ENCODE data around the gene HEG1.
"Not testable (repeated sequence)": the region's sequence is repeated elsewhere in the genome, so short reads cannot be mapped to it uniquely, and the experiment has no call there.

HEG1 gene

GRCh38 chr3:124964387-124964786, 91.4 kb downstream of the HEG1 start:
- Histone ChIP-seq H3K27ac (ENCODE audit: low read depth, low read length) (no peak overlapping the region), H3K9me3 (ENCODE audit: control insufficient read depth, insufficient read depth, low read depth, low read length) (no peaks in the 10 kb centered on the region), H3K36me3 (ENCODE audit: control insufficient read depth, insufficient read depth, low read length) (peaks cover 2% of the 10 kb centered on the region; the same call in 1 of the 2 replicates), H3K9ac (ENCODE audit: low read length) (no peak overlapping the region), H3K4me1 (ENCODE audit: control insufficient read depth, insufficient read depth, low read length) (no peaks in the 10 kb centered on the region), H3K27me3 (ENCODE audit: control insufficient read depth, insufficient read depth, low read length) (no peaks in the 10 kb centered on the region), H3K4me3 (ENCODE audit: low read depth, low read length) (no peak overlapping the region)

- Histone ChIP-seq H3K4me1 (ENCODE audit: control insufficient read depth, insufficient read depth, low read length) (no peaks in the 10 kb centered on the region), H3K4me3 (ENCODE audit: low read depth, low read length) (no peak overlapping the region), H3K36me3 (ENCODE audit: control insufficient read depth, insufficient read depth, low read length) (no peaks in the 10 kb centered on the region), H3K9ac (ENCODE audit: low read length) (no peak overlapping the region), H3K27ac (ENCODE audit: low read depth, low read length) (no peak overlapping the region), H3K9me3 (ENCODE audit: control insufficient read depth, insufficient read depth, low read depth, low read length) (no peaks in the 10 kb centered on the region), H3K27me3 (ENCODE audit: control insufficient read depth, insufficient read depth, low read length) (no peaks in the 10 kb centered on the region)
Observed at GRCh38 chr3:124963755-124964154, 92.0 kb downstream of the HEG1 start.

- Histone ChIP-seq H3K27ac (ENCODE audit: low read depth, low read length) (no peak overlapping the region), H3K4me1 (ENCODE audit: control insufficient read depth, insufficient read depth, low read length) (no peaks in the 10 kb centered on the region), H3K27me3 (ENCODE audit: control insufficient read depth, insufficient read depth, low read length) (no peaks in the 10 kb centered on the region), H3K9ac (ENCODE audit: low read length) (no peak overlapping the region), H3K9me3 (ENCODE audit: control insufficient read depth, insufficient read depth, low read depth, low read length) (no peaks in the 10 kb centered on the region), H3K4me3 (ENCODE audit: low read depth, low read length) (no peak overlapping the region), H3K36me3 (ENCODE audit: control insufficient read depth, insufficient read depth, low read length) (no peaks in the 10 kb centered on the region)
Observed at GRCh38 chr3:124962403-124962940, 93.3 kb downstream of the HEG1 start.

- H3K4me1 ChIP-seq (ENCODE audit: control insufficient read depth, insufficient read depth, low read length) = no peaks in the 10 kb centered on the region
- no peak overlapping the region for H3K4me3 ChIP-seq (ENCODE audit: low read depth, low read length)
- H3K9ac ChIP-seq (ENCODE audit: low read length) = no peak overlapping the region
- H3K27me3 ChIP-seq (ENCODE audit: control insufficient read depth, insufficient read depth, low read length) = no peaks in the 10 kb centered on the region
- H3K27ac ChIP-seq (ENCODE audit: low read depth, low read length) = no peak overlapping the region
- H3K9me3 ChIP-seq (ENCODE audit: control insufficient read depth, insufficient read depth, low read depth, low read length) = no peaks in the 10 kb centered on the region
- H3K36me3 ChIP-seq (ENCODE audit: control insufficient read depth, insufficient read depth, low read length) = no peaks in the 10 kb centered on the region
Observed at GRCh38 chr3:124960698-124961097, 95.1 kb downstream of the HEG1 start.

GRCh38 chr3:124960105-124960504, 95.7 kb downstream of the HEG1 start:
- H3K9me3 ChIP-seq (ENCODE audit: control insufficient read depth, insufficient read depth, low read depth, low read length) = no peaks in the 10 kb centered on the region
- no peaks in the 10 kb centered on the region for H3K36me3 ChIP-seq (ENCODE audit: control insufficient read depth, insufficient read depth, low read length)
- no peaks in the 10 kb centered on the region for H3K4me1 ChIP-seq (ENCODE audit: control insufficient read depth, insufficient read depth, low read length)
- H3K9ac ChIP-seq (ENCODE audit: low read length) = no peak overlapping the region
- no peak overlapping the region for H3K4me3 ChIP-seq (ENCODE audit: low read depth, low read length)
- H3K27ac ChIP-seq (ENCODE audit: low read depth, low read length) = no peak overlapping the region
- no peaks in the 10 kb centered on the region for H3K27me3 ChIP-seq (ENCODE audit: control insufficient read depth, insufficient read depth, low read length)

- H3K9ac ChIP-seq (ENCODE audit: low read length); H3K27me3 ChIP-seq (ENCODE audit: control insufficient read depth, insufficient read depth, low read length); H3K4me3 ChIP-seq (ENCODE audit: low read depth, low read length); H3K4me1 ChIP-seq (ENCODE audit: control insufficient read depth, insufficient read depth, low read length); H3K36me3 ChIP-seq (ENCODE audit: control insufficient read depth, insufficient read depth, low read length); H3K27ac ChIP-seq (ENCODE audit: low read depth, low read length); H3K9me3 ChIP-seq (ENCODE audit: control insufficient read depth, insufficient read depth, low read depth, low read length): not testable (repeated sequence)
Observed at GRCh38 chr3:124957951-124958350, 97.8 kb downstream of the HEG1 start.

GRCh38 chr3:124952282-124952855, 103.4 kb downstream of the HEG1 start:
- no peak overlapping the region for H3K9ac ChIP-seq (ENCODE audit: low read length)
- H3K27ac ChIP-seq (ENCODE audit: low read depth, low read length) = no peak overlapping the region
- peaks cover 6% of the 10 kb centered on the region; the same call in 1 of the 2 replicates for H3K4me1 ChIP-seq (ENCODE audit: control insufficient read depth, insufficient read depth, low read length)
- H3K4me3 ChIP-seq (ENCODE audit: low read depth, low read length) = no peak overlapping the region
- no peaks in the 10 kb centered on the region for H3K9me3 ChIP-seq (ENCODE audit: control insufficient read depth, insufficient read depth, low read depth, low read length)
- no peaks in the 10 kb centered on the region for H3K36me3 ChIP-seq (ENCODE audit: control insufficient read depth, insufficient read depth, low read length)
- no peaks in the 10 kb centered on the region for H3K27me3 ChIP-seq (ENCODE audit: control insufficient read depth, insufficient read depth, low read length)

- no peak overlapping the region for H3K27ac ChIP-seq (ENCODE audit: low read depth, low read length)
- H3K4me1 ChIP-seq (ENCODE audit: control insufficient read depth, insufficient read depth, low read length) = peaks cover 6% of the 10 kb centered on the region; the same call in 1 of the 2 replicates
- no peaks in the 10 kb centered on the region for H3K27me3 ChIP-seq (ENCODE audit: control insufficient read depth, insufficient read depth, low read length)
- no peak overlapping the region for H3K9ac ChIP-seq (ENCODE audit: low read length)
- no peaks in the 10 kb centered on the region for H3K9me3 ChIP-seq (ENCODE audit: control insufficient read depth, insufficient read depth, low read depth, low read length)
- H3K4me3 ChIP-seq (ENCODE audit: low read depth, low read length) = no peak overlapping the region
- H3K36me3 ChIP-seq (ENCODE audit: control insufficient read depth, insufficient read depth, low read length) = no peaks in the 10 kb centered on the region
Observed at GRCh38 chr3:124951511-124952281, 104.1 kb downstream of the HEG1 start.

- H3K27me3 ChIP-seq (ENCODE audit: control insufficient read depth, insufficient read depth, low read length) = no peaks in the 10 kb centered on the region
- H3K27ac ChIP-seq (ENCODE audit: low read depth, low read length) = no peak overlapping the region
- H3K4me3 ChIP-seq (ENCODE audit: low read depth, low read length) = no peak overlapping the region
- no peaks in the 10 kb centered on the region for H3K9me3 ChIP-seq (ENCODE audit: control insufficient read depth, insufficient read depth, low read depth, low read length)
- H3K9ac ChIP-seq (ENCODE audit: low read length) = no peak overlapping the region
- H3K36me3 ChIP-seq (ENCODE audit: control insufficient read depth, insufficient read depth, low read length) = no peaks in the 10 kb centered on the region
- H3K4me1 ChIP-seq (ENCODE audit: control insufficient read depth, insufficient read depth, low read length) = peaks cover 6% of the 10 kb centered on the region; the same call in 1 of the 2 replicates
Observed at GRCh38 chr3:124950026-124950425, 105.8 kb downstream of the HEG1 start.

GRCh38 chr3:124942613-124943012, 113.2 kb downstream of the HEG1 start:
- Histone ChIP-seq H3K36me3 (ENCODE audit: control insufficient read depth, insufficient read depth, low read length) (no peaks in the 10 kb centered on the region), H3K4me3 (ENCODE audit: low read depth, low read length) (no peak overlapping the region), H3K4me1 (ENCODE audit: control insufficient read depth, insufficient read depth, low read length) (no peaks in the 10 kb centered on the region), H3K9ac (ENCODE audit: low read length) (no peak overlapping the region), H3K27me3 (ENCODE audit: control insufficient read depth, insufficient read depth, low read length) (no peaks in the 10 kb centered on the region), H3K9me3 (ENCODE audit: control insufficient read depth, insufficient read depth, low read depth, low read length) (no peaks in the 10 kb centered on the region), H3K27ac (ENCODE audit: low read depth, low read length) (no peak overlapping the region)

- H3K27ac ChIP-seq (ENCODE audit: low read depth, low read length) = no peak overlapping the region
- no peaks in the 10 kb centered on the region for H3K27me3 ChIP-seq (ENCODE audit: control insufficient read depth, insufficient read depth, low read length)
Observed at GRCh38 chr3:124941771-124942170, 114.0 kb downstream of the HEG1 start.

More at GRCh38 chr3:124941771-124942170, 114.0 kb downstream of the HEG1 start:
- Histone ChIP-seq H3K9ac (ENCODE audit: low read length) (no peak overlapping the region), H3K9me3 (ENCODE audit: control insufficient read depth, insufficient read depth, low read depth, low read length) (no peaks in the 10 kb centered on the region), H3K4me3 (ENCODE audit: low read depth, low read length) (no peak overlapping the region), H3K36me3 (ENCODE audit: control insufficient read depth, insufficient read depth, low read length) (no peaks in the 10 kb centered on the region), H3K4me1 (ENCODE audit: control insufficient read depth, insufficient read depth, low read length) (no peaks in the 10 kb centered on the region)
